ENCODE data around the gene VOPP1. TPM values are rescaled to one million over a fixed set of nuclear protein-coding genes. Genes with fewer than 3 reads are reported as not detected.

The VOPP1 gene
- total and polyA plus RNA-seq, 9 donors, result 28.0 to 52.1 (median 48.6) TPM

DNA sequence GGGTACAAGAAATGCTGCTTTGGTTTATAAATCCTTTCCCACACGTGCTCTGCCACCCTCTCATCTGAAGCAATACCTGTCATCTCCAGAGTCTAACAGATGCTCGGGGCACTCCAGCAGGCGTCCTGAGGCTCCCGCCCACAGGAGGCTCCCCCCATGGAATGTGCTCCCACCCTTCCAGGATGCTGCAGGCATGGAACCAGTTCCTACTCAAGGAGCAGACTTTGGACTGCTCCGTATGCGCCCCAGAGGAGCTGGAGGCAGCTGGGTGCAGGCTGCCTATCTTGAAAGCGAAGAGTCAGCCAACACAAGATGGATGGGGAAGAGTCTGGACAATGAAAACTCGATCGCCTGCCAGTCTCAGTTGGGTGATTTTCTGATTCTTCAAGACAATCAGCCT, 75.4 kb downstream of the VOPP1 start:
- WGBS, 3 donors, result 92 to 95% (median 94%) methylated on average over 9 of the region's 9 CpGs
- intact Hi-C loops (cut with DNase I), result no loop called here
- Histone ChIP-seq H3K4me1 (ENCODE audit: insufficient read depth) (no peaks in the 10 kb centered on the region), H3K27me3 (no peaks in the 10 kb centered on the region), H3K36me3 (no peaks in the 10 kb centered on the region), H3K27ac (no peak overlapping the region), H3K4me3 (no peak overlapping the region), H3K9me3 (no peaks in the 10 kb centered on the region)
- no peak for TF ChIP-seq POLR2A (IDR thresholded peaks at IDR 0.05)
- TF ChIP-seq EP300 (IDR thresholded peaks at IDR 0.05), result no peak
- TF ChIP-seq CTCF (IDR thresholded peaks at IDR 0.05), result no peak
- DNase-seq, result no peak

DNA sequence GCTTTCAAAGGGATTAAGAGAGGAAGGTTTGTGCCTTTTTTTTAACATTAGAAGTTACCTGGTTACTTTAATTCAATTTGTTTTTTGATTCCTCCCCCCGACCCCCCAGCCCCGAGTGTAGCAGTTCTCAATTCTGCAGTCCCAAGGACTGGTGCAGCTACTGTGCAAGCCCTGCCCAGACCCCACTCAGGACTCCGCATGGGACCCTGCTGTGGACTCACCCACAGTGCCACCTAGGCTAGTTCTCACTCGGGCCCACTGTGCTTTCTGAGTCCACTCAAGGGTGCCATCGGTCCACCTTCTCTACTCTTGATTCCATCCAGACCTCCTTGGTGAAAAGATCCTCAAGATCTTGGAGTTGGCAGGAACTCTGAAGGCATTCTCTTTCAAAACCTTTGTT, 77.4 kb downstream of the VOPP1 start:
- no peak for DNase-seq
- 95 to 97% (median 96%) methylated on average over 5 of the region's 5 CpGs for WGBS, 3 donors
- TF ChIP-seq POLR2A (IDR thresholded peaks at IDR 0.05) (no peak), CTCF (IDR thresholded peaks at IDR 0.05) (no peak), EP300 (IDR thresholded peaks at IDR 0.05) (no peak)

GRCh38 chr7:55493408-55493807, 78.9 kb downstream of the VOPP1 start:
- intact Hi-C loops (cut with DNase I), result no loop called here
- Histone ChIP-seq H3K9me3 (no peaks in the 10 kb centered on the region), H3K4me3 (no peak overlapping the region), H3K36me3 (no peaks in the 10 kb centered on the region), H3K27me3 (no peaks in the 10 kb centered on the region), H3K27ac (no peak overlapping the region), H3K4me1 (ENCODE audit: insufficient read depth) (no peaks in the 10 kb centered on the region)
- TF ChIP-seq EP300 (IDR thresholded peaks at IDR 0.05) (no peak), POLR2A (IDR thresholded peaks at IDR 0.05) (no peak), CTCF (IDR thresholded peaks at IDR 0.05) (no peak)
- no peak for DNase-seq
- 76 to 87% (median 86%) methylated on average over 7 of the region's 7 CpGs for WGBS, 3 donors

More for the DNA sequence above, 77.4 kb downstream of the VOPP1 start:
- H3K27ac ChIP-seq, result no peak overlapping the region
- H3K9me3 ChIP-seq, result no peaks in the 10 kb centered on the region
- intact Hi-C loops (cut with DNase I), result no loop called here
- no peaks in the 10 kb centered on the region for H3K4me1 ChIP-seq (ENCODE audit: insufficient read depth)
- no peaks in the 10 kb centered on the region for H3K27me3 ChIP-seq
- H3K4me3 ChIP-seq, result no peak overlapping the region
- H3K36me3 ChIP-seq, result no peaks in the 10 kb centered on the region

DNA sequence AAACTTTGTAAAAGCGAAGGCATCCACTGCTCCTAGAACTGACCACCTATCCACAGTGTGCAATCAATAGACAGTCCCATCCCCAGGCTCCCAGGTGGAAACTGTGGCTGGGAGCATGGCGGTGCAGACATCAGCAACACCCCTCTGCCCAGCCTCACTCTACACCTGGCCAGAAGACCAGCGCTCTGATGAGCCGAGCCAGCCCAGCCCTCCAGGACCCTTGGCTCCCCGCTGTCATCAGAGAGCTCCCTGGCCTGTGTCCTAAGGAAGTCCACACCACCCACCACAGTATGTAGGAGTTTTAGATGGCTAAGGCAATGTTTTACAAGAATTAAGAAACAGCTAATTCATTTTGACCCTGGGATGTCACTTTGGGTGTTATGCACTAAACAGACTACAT, 81.0 kb downstream of the VOPP1 start:
- TF ChIP-seq POLR2A (IDR thresholded peaks at IDR 0.05) (no peak), EP300 (IDR thresholded peaks at IDR 0.05) (no peak), CTCF (IDR thresholded peaks at IDR 0.05) (no peak)
- H3K36me3 ChIP-seq, result no peaks in the 10 kb centered on the region
- no peak for DNase-seq
- H3K9me3 ChIP-seq, result no peaks in the 10 kb centered on the region
- no peak overlapping the region for H3K4me3 ChIP-seq
- H3K4me1 ChIP-seq (ENCODE audit: insufficient read depth), result no peaks in the 10 kb centered on the region
- WGBS, 3 donors, result 91 to 95% (median 95%) methylated on average over 5 of the region's 5 CpGs
- intact Hi-C loops (cut with DNase I), result no loop called here
- no peak overlapping the region for H3K27ac ChIP-seq
- no peaks in the 10 kb centered on the region for H3K27me3 ChIP-seq

DNA sequence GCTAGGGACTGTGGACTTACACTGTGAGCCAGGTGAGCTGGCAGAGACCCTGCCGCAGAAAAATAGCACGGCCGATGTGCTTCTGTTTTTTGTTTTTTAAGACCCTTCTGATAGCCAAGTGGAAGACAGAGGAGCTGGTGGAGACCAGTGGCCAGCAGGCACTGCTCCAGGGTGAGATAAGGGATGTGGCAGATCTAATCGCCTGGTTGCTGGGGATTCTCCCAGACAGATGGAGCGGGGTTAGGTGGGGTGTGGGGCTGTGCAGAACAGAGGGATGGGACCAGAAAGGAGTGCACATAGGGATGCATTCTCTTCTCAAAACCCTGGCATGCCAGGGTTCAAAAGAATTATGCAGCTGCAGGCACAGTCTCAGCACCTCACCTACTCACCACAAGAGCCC, 82.2 kb downstream of the VOPP1 start:
- Histone ChIP-seq H3K36me3 (no peaks in the 10 kb centered on the region), H3K27me3 (no peaks in the 10 kb centered on the region), H3K9me3 (no peaks in the 10 kb centered on the region), H3K27ac (no peak overlapping the region), H3K4me1 (ENCODE audit: insufficient read depth) (no peaks in the 10 kb centered on the region), H3K4me3 (no peak overlapping the region)
- intact Hi-C loops (cut with DNase I), result no loop called here
- TF ChIP-seq POLR2A (IDR thresholded peaks at IDR 0.05), result no peak
- WGBS, 3 donors, result 78 to 89% (median 86%) methylated on average over 5 of the region's 5 CpGs
- DNase-seq, result no peak

Measured in ovary (tissue), 9 donors.